GM19193 (cell line): ENCODE data around the gene CEACAM16.

Experiments
- POLR2A ChIP-seq: IDR thresholded peaks from 4 replicates; pipeline ENCODE4 v1.6.1; 2011; ENCODE audit not compliant: insufficient read depth, insufficient read length; ENCODE audit errors: extremely low read depth

Gene CEACAM16

GRCh38 chr19:44755219-44755618 is 56.3 kb downstream of the CEACAM16 start:
- no peak for TF ChIP-seq POLR2A

- no peak for TF ChIP-seq POLR2A
Observed at GRCh38 chr19:44756089-44756562, 57.2 kb downstream of the CEACAM16 start.

DNA sequence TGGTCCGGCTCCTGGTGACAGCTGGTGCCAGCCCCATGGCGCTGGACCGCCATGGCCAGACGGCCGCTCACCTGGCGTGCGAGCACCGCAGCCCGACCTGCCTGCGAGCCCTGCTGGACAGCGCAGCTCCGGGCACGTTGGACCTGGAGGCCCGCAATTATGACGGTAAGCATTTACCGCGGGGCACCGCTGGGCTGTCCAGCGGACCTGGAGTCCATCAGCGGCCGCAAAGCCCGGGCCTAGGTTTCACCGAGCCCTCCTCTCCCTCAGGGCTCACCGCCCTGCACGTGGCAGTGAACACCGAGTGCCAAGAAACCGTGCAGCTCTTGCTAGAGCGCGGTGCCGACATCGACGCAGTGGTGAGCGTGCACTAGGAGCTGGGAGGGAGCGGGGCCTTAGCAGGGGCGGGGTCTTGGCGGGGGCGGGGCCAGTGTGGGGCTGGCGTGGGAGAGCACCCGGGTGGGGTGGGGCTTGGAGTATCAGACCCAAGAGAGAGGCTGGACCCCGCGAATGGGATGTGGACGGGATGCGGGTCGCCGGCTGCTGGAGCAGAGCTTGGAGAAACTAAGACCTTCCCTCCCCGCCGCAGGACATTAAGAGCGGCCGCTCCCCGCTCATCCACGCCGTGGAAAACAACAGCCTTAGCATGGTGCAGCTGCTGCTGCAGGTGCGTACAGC is 58.2 kb downstream of the CEACAM16 start:
- no peak for TF ChIP-seq POLR2A

GRCh38 chr19:44757735-44758505 is 59.0 kb downstream of the CEACAM16 start:
- TF ChIP-seq POLR2A, result no peak

GRCh38 chr19:44758596-44758995 is 59.6 kb downstream of the CEACAM16 start:
- TF ChIP-seq POLR2A, result no peak

DNA sequence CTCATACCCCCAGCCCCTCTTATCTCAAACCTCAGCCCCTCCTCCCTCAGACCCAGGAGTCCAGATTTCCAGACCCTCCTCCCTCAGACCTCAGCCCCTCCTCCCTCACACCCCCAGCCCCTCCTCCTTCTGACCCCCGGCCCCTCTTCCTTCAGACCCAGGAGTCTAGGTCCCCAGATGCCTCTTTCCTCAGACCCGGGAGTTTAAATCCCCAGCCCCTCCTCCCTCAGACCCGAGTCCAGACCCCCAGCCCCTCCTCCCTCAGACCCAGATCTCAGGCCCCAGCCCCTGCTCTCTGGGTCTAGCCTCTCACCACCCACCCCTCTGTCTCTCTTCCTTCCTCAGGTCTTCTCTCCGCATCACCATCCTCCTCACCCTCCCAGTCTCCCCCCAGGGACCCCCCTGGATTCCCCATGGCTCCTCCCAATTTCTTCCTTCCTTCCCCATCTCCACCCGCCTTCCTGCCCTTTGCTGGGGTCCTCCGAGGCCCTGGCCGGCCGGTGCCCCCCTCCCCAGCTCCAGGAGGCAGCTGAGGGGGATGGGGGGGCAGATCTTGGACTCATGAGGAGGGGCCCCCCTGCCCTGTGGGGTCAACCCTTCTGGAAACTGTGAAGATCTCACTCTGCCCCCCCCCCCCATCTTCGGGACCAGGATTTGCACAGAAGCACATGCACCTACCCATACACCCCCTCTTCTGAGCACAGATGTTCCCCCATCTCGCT is 60.3 kb downstream of the CEACAM16 start:
- TF ChIP-seq POLR2A, result no peak
